HL-60/S4 (cell line): ENCODE results near the gene MYL4.
"Not testable (repeated sequence)": the region's sequence is repeated elsewhere in the genome, so short reads cannot be mapped to it uniquely, and the experiment has no call there.

Experiments
- in situ Hi-C: fragments of 300-500 bp; cut with MboI; formaldehyde crosslinking; loops from 2 replicates; pipeline ENCODE4 v1.14.3; 2022; ENCODE audit warnings: low sequenced_read_pairs

The MYL4 gene

GRCh38 chr17:47219621-47220475, 10.7 kb downstream of the MYL4 start:
- in situ Hi-C loops = no loop called here

- in situ Hi-C loops = no loop called here
Measured at GRCh38 chr17:47220531-47220999, 11.4 kb downstream of the MYL4 start.

- in situ Hi-C loops = no loop called here
Measured at GRCh38 chr17:47221154-47221553, 12.0 kb downstream of the MYL4 start.

GRCh38 chr17:47222047-47222446, 12.9 kb downstream of the MYL4 start:
- in situ Hi-C loops = no loop called here

- in situ Hi-C loops = no loop called here
Measured at GRCh38 chr17:47223007-47223406, 13.9 kb downstream of the MYL4 start.

GRCh38 chr17:47223460-47223859, 14.3 kb downstream of the MYL4 start:
- in situ Hi-C loops = no loop called here

GRCh38 chr17:47224077-47224476, 14.9 kb downstream of the MYL4 start:
- in situ Hi-C loops = not testable (repeated sequence)

GRCh38 chr17:47224966-47225365, 15.8 kb downstream of the MYL4 start:
- in situ Hi-C loops = loop anchor here (5.0 kb wide), 1 partner anchor 77 kb away; no protein-coding TSS in a partner anchor

GRCh38 chr17:47225436-47225858, 16.3 kb downstream of the MYL4 start:
- in situ Hi-C loops = loop anchor here (5.0 kb wide), 1 partner anchor 77 kb away; no protein-coding TSS in a partner anchor

- in situ Hi-C loops = loop anchor here (5.0 kb wide), 1 partner anchor 76 kb away; no protein-coding TSS in a partner anchor
Measured at GRCh38 chr17:47225911-47226688, 17.0 kb downstream of the MYL4 start.

GRCh38 chr17:47227862-47228261, 18.7 kb downstream of the MYL4 start:
- in situ Hi-C loops = loop anchor here (5.0 kb wide), 1 partner anchor 74 kb away; no protein-coding TSS in a partner anchor

- in situ Hi-C loops = loop anchor here (5.0 to 10.0 kb wide), 2 partner anchors 73 to 385 kb away; no protein-coding TSS in a partner anchor
Measured at GRCh38 chr17:47229535-47230443, 20.6 kb downstream of the MYL4 start.

GRCh38 chr17:47230864-47231263, 21.7 kb downstream of the MYL4 start:
- in situ Hi-C loops = loop anchor here (10.0 kb wide), 1 partner anchor 384 kb away; no protein-coding TSS in a partner anchor

GRCh38 chr17:47231334-47231733, 22.2 kb downstream of the MYL4 start:
- in situ Hi-C loops = loop anchor here (10.0 kb wide), 1 partner anchor 383 kb away; no protein-coding TSS in a partner anchor

- in situ Hi-C loops = loop anchor here (10.0 kb wide), 1 partner anchor 383 kb away; no protein-coding TSS in a partner anchor
Measured at GRCh38 chr17:47231866-47232265, 22.7 kb downstream of the MYL4 start.

GRCh38 chr17:47232465-47232864, 23.3 kb downstream of the MYL4 start:
- in situ Hi-C loops = loop anchor here (10.0 kb wide), 1 partner anchor 382 kb away; no protein-coding TSS in a partner anchor

GRCh38 chr17:47235506-47235905, 26.4 kb downstream of the MYL4 start:
- in situ Hi-C loops = loop anchor here (10.0 kb wide), 1 partner anchor 379 kb away; no protein-coding TSS in a partner anchor

GRCh38 chr17:47235923-47236322, 26.8 kb downstream of the MYL4 start:
- in situ Hi-C loops = loop anchor here (10.0 kb wide), 1 partner anchor 379 kb away; no protein-coding TSS in a partner anchor

GRCh38 chr17:47237841-47238240, 28.7 kb downstream of the MYL4 start:
- in situ Hi-C loops = loop anchor here (10.0 kb wide), 1 partner anchor 377 kb away; no protein-coding TSS in a partner anchor
